Measurements from ENCODE around the gene TIAM1.

TIAM1 gene

GRCh38 chr21:31128234-31128633 lies 215.8 kb downstream of the TIAM1 start:
- peak; percentile 23 for DNase-seq (ENCODE audit: low read depth)
- TF ChIP-seq, protein P1, sequence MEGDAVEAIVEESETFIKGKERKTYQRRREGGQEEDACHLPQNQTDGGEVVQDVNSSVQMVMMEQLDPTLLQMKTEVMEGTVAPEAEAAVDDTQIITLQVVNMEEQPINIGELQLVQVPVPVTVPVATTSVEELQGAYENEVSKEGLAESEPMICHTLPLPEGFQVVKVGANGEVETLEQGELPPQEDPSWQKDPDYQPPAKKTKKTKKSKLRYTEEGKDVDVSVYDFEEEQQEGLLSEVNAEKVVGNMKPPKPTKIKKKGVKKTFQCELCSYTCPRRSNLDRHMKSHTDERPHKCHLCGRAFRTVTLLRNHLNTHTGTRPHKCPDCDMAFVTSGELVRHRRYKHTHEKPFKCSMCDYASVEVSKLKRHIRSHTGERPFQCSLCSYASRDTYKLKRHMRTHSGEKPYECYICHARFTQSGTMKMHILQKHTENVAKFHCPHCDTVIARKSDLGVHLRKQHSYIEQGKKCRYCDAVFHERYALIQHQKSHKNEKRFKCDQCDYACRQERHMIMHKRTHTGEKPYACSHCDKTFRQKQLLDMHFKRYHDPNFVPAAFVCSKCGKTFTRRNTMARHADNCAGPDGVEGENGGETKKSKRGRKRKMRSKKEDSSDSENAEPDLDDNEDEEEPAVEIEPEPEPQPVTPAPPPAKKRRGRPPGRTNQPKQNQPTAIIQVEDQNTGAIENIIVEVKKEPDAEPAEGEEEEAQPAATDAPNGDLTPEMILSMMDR (conservative IDR thresholded peaks at IDR 0.05; ENCODE audit: low read depth, low read length): no peak
- no peak overlapping the region for H3K4me3 ChIP-seq (ENCODE audit: low read length)

- no peak for DNase-seq (ENCODE audit: low read depth)
- H3K4me3 ChIP-seq (ENCODE audit: low read length): no peak overlapping the region
- TF ChIP-seq, protein P1 (conservative IDR thresholded peaks at IDR 0.05; ENCODE audit: low read depth, low read length): no peak
These were observed 220.1 kb downstream of the TIAM1 start for GRCh38 chr21:31124010-31124409.

GRCh38 chr21:31119199-31119598 lies 224.9 kb downstream of the TIAM1 start:
- H3K4me3 ChIP-seq (ENCODE audit: low read length): no peak overlapping the region
- TF ChIP-seq, protein P1 (conservative IDR thresholded peaks at IDR 0.05; ENCODE audit: low read depth, low read length): no peak
- no peak for DNase-seq (ENCODE audit: low read depth)

DNA sequence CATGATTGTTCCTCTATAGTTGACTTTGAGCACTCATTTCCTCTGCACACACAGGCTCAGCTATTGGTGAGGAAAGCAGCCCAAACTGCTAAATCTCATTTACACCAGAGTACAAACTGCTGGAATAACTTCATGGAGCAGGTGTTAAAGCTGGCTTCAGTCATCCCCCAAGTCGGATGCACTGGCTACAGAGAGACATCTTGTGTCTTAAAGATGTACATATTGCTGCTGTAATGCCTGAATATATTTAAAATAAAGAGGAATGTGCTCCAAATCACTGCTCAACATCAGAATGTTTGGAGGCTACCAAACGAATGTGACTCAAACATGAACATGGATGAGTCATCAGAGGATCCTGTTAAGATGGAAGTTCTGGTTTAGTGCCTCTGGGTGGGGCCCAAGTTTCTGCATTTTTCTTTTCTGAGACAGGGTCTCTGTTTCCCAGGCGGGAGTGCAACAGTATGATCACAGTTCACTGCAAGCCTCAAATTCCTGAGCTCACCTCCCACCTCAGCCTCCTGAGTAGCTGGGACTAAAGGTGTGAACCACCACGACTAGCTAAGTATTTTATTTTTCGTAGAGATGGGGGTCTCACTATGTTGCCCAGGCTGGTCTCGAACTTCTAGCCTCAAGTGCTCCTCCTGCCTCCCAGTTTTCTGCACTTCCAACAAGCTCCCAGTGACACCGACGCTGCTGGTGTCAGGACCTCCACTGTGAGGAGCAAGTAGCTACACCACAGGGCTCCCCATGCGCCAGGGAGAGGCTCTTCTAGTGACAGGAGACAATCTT lies 226.7 kb downstream of the TIAM1 start:
- H3K4me3 ChIP-seq (ENCODE audit: low read length): no peak overlapping the region
- TF ChIP-seq, protein P1 (conservative IDR thresholded peaks at IDR 0.05; ENCODE audit: low read depth, low read length): peak; percentile 16
- DNase-seq (ENCODE audit: low read depth): peak; percentile 39

DNA sequence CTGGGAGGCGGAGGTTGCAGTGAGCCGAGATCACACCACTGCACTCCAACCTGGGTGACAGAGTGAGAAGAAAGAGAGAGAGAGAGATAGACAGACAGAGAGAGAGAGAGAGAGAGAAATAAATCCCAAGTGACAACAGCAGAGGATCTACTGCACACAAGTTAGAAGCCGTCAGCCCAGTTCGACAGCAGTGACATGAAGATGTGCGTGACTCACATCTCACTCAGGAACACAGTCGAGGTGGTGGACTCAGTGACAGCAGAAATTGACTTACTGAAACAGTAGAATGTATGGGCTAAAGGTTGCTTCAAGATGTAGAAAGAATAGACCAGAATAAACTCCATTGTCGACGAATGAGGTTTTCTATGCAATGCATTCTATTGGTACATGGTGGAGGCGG lies 228.8 kb downstream of the TIAM1 start:
- TF ChIP-seq, protein P1 (conservative IDR thresholded peaks at IDR 0.05; ENCODE audit: low read depth, low read length): no peak

DNA sequence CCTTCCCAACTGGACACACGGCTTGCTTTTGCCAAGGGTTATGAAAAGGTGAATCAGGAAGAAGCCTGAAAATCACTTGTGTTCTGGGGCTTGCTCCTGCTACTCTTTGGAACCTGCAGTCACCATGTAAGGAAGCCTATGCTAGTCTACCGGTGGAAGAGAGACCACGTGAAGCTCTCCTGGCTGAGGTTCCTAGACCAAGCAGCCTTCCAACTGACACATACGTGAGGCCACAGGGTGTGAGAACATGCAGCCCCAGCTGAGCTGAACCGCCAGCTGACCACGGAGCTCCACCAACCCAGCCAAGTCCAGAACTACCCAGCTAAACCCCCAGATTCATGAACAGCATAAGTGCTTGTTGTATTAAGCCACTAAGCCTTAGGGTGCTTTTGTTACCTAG lies 233.0 kb downstream of the TIAM1 start:
- H3K4me3 ChIP-seq (ENCODE audit: low read length): no peak overlapping the region
- TF ChIP-seq, protein P1 (conservative IDR thresholded peaks at IDR 0.05; ENCODE audit: low read depth, low read length): no peak
- no peak for DNase-seq (ENCODE audit: low read depth)

More for the DNA sequence above, 228.8 kb downstream of the TIAM1 start:
- DNase-seq (ENCODE audit: low read depth): no peak
- H3K4me3 ChIP-seq (ENCODE audit: low read length): no peak overlapping the region

- TF ChIP-seq, protein P1 (conservative IDR thresholded peaks at IDR 0.05; ENCODE audit: low read depth, low read length): no peak
- no peak for DNase-seq (ENCODE audit: low read depth)
- no peak overlapping the region for H3K4me3 ChIP-seq (ENCODE audit: low read length)
These were observed 233.6 kb downstream of the TIAM1 start for GRCh38 chr21:31110430-31110829.

Data from retinal pigment epithelial cell (primary cell).